ENCODE results near the gene NPC1L1. TPM values are rescaled to one million over a fixed set of nuclear protein-coding genes. Genes with fewer than 3 reads are reported as not detected.

The NPC1L1 gene
- total and polyA plus RNA-seq, 10 of the 15 experiments (the other 5 are each of a cell fraction or from before 2014, with no cell fraction given) = 0.01 to 0.90 TPM; not detected in 8

DNA sequence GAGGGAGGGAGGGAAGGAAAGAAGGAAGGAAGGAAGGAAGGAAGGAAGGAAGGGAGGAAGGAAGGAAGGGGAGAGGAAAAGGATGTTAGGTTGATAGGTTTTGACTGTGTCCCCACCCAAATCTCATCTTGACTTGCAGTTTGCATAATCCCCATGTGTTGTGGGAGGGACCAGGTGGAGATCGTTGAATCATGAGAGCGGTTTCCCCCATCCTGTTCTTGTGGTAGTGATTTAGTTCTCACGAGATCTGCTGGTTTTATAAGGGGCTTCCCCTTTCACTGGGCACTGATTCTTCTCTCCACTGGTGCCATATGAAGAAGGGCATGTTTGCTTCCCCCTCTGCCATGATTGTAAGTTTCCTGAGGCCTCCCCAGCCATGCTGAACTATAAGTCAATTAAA is 35.5 kb downstream of the NPC1L1 start:
- in situ Hi-C loops (cut with MboI) (no loop called here), intact Hi-C loops (cut with micrococcal nuclease; ENCODE audit: unreplicated experiment) (no loop called here)
- H3K4me3 ChIP-seq = no peak overlapping the region
- no peaks in the 10 kb centered on the region; the same call in 1 of the 3 replicates for H3K9me3 ChIP-seq (replicated peaks; ENCODE audit: control insufficient read depth, insufficient read depth, low read length)
- H2AFZ ChIP-seq (ENCODE audit: control insufficient read depth, low read depth, low read length) = no peak overlapping the region
- 0 out of 4 replicates have a peak, but pooled peaks cover 0 to 2% of the 10 kb centered on the region in 2 experiments for H3K27me3 ChIP-seq (replicated peaks in 1 of 2; ENCODE audit: control insufficient read depth in 2 of 2, insufficient read depth in 2 of 2, low read length in 1 of 2)
- ATAC-seq (no peak), FAIRE-seq (peak; percentile 84), DNase-seq (ENCODE audit: low read depth, low spot score) (no peak)
- H3K4me2 ChIP-seq (ENCODE audit: control insufficient read depth, insufficient read depth) = no peak overlapping the region
- 52% methylated on average over 3 of the region's 3 CpGs for WGBS (ENCODE audit: insufficient coverage, insufficient replicate concordance, low lambda C conversion rate, missing lambda C conversion rate)
- no peaks in the 10 kb centered on the region for H4K20me1 ChIP-seq (ENCODE audit: control insufficient read depth, insufficient read depth)
- BruUV-seq (replicated peaks) = no TSS peak
- ChIA-PET CTCF (no interaction called here), POLR2A (no interaction called here), SMC1A (ENCODE audit: uncharacterized antibody, unreplicated experiment) (no interaction called here), RAD21 (ENCODE audit: unreplicated experiment) (no interaction called here)
- H3K4me1 ChIP-seq (ENCODE audit: control insufficient read depth, insufficient read depth, low read length) = no peaks in the 10 kb centered on the region
- H3K27ac ChIP-seq (ENCODE audit: control insufficient read depth, insufficient read depth) = no peak overlapping the region
- no peaks in the 10 kb centered on the region for H3K36me3 ChIP-seq (ENCODE audit: control insufficient read depth in 2 of 2, insufficient read depth in 2 of 2, low read length in 1 of 2)
- TF ChIP-seq WRNIP1 (IDR thresholded peaks at IDR 0.05; ENCODE audit: borderline replicate concordance, low read depth, low read length) = no peak
- no peak for TF ChIP-seq GABPA (IDR thresholded peaks at IDR 0.05; ENCODE audit: low read depth)
- no peak for TF ChIP-seq BCL3 (IDR thresholded peaks at IDR 0.05; ENCODE audit: borderline replicate concordance, insufficient read depth, low read depth, low read length, poor library complexity, severe bottlenecking)
- no peak for TF ChIP-seq HDAC6 (IDR thresholded peaks at IDR 0.05; ENCODE audit: unreplicated experiment)
- TF ChIP-seq ZNF384 (IDR thresholded peaks at IDR 0.05; ENCODE audit: borderline replicate concordance, low read depth, low read length) = no peak
- no peak for TF ChIP-seq ELK1 (IDR thresholded peaks at IDR 0.05; ENCODE audit: low read depth, low read length)
- no peak for TF ChIP-seq RAD21 (IDR thresholded peaks at IDR 0.05; ENCODE audit: insufficient read depth, low read depth, low read length)
- TF ChIP-seq NFYA (IDR thresholded peaks at IDR 0.05; ENCODE audit: borderline replicate concordance, low read depth, low read length) = no peak
- TF ChIP-seq BHLHE40 (IDR thresholded peaks at IDR 0.05; ENCODE audit: borderline replicate concordance in 1 of 2, low read depth in 2 of 2, low read length in 1 of 2) = no peak
- no peak for TF ChIP-seq SMAD1 (IDR thresholded peaks at IDR 0.05; ENCODE audit: low read depth, partially characterized antibody)
- no peak for TF ChIP-seq LARP7 (IDR thresholded peaks at IDR 0.05)
- TF ChIP-seq MLLT1 (IDR thresholded peaks at IDR 0.05) = no peak
- TF ChIP-seq NFYB (IDR thresholded peaks at IDR 0.05; ENCODE audit: insufficient read depth, low read depth, low read length) = no peak
- TF ChIP-seq, protein P1, sequence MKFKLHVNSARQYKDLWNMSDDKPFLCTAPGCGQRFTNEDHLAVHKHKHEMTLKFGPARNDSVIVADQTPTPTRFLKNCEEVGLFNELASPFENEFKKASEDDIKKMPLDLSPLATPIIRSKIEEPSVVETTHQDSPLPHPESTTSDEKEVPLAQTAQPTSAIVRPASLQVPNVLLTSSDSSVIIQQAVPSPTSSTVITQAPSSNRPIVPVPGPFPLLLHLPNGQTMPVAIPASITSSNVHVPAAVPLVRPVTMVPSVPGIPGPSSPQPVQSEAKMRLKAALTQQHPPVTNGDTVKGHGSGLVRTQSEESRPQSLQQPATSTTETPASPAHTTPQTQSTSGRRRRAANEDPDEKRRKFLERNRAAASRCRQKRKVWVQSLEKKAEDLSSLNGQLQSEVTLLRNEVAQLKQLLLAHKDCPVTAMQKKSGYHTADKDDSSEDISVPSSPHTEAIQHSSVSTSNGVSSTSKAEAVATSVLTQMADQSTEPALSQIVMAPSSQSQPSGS (IDR thresholded peaks at IDR 0.05; ENCODE audit: low read length) = no peak
- no peak for TF ChIP-seq PAX8 (IDR thresholded peaks at IDR 0.05)
- no peak for TF ChIP-seq IRF4 (IDR thresholded peaks at IDR 0.05; ENCODE audit: low read depth, low read length)
- no peak for TF ChIP-seq POU2F2 (IDR thresholded peaks at IDR 0.05; ENCODE audit: borderline replicate concordance, low read depth, low read length)
- no peak overlapping the region for H3K9ac ChIP-seq (ENCODE audit: control insufficient read depth, insufficient read depth, low read length)
- H3K79me2 ChIP-seq (ENCODE audit: control insufficient read depth, insufficient read depth, low read length) = no peaks in the 10 kb centered on the region
